WI38 (cell line): ENCODE measurements around the gene NAV2.
A peak's percentile ranks its signal among the peaks of the same experiment; 100 is the strongest.

Experiments used
- H3K4me3 ChIP-seq: 2 replicates; pipeline ENCODE4 v1.5.1; 2011; ENCODE audit warnings: low read depth, mild to moderate bottlenecking, control low read depth, low read length
- TF ChIP-seq, protein P1 (sequence below): IDR thresholded peaks from 2 replicates; pipeline ENCODE4 v1.5.1; 2012; ENCODE audit warnings: low read depth, mild to moderate bottlenecking, control low read depth, low read length

The NAV2 gene

GRCh38 chr11:19931141-19931770, 218.6 kb downstream of the NAV2 start:
- H3K4me3 ChIP-seq = peak overlapping the region; percentile 33
- TF ChIP-seq, protein P1, sequence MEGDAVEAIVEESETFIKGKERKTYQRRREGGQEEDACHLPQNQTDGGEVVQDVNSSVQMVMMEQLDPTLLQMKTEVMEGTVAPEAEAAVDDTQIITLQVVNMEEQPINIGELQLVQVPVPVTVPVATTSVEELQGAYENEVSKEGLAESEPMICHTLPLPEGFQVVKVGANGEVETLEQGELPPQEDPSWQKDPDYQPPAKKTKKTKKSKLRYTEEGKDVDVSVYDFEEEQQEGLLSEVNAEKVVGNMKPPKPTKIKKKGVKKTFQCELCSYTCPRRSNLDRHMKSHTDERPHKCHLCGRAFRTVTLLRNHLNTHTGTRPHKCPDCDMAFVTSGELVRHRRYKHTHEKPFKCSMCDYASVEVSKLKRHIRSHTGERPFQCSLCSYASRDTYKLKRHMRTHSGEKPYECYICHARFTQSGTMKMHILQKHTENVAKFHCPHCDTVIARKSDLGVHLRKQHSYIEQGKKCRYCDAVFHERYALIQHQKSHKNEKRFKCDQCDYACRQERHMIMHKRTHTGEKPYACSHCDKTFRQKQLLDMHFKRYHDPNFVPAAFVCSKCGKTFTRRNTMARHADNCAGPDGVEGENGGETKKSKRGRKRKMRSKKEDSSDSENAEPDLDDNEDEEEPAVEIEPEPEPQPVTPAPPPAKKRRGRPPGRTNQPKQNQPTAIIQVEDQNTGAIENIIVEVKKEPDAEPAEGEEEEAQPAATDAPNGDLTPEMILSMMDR = no peak

DNA sequence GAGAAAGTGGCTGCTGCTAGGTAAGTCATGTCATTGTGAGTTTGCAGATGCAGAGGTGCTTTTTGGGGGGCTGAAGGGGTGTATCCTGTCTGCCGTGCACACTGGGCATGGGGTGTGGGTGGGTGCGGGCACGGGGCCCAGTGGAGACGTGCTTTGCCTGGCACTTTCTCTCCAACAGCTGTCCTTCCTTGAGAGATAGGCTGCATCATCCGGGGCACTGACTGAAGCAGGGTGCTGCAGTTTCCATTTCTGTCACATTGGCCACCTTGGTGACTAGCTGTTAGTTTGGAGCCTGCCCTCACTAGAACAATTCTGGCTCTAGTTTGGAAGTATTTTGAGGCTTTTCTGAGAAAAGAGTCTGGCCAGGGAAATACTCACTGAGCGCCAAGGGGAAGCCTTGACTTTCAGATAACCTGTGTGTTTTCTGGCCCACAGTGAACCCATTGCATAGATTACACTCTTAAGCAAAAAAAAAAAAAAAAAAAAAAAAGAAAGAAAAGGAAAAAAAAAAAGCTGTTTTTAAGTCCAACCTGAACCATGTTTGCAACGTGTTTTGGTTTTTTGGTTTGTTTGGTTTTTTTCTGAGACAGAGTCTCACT, 219.2 kb downstream of the NAV2 start:
- 0 out of 2 replicates have a peak overlapping the region, but pooled peaks have one; percentile 3 for H3K4me3 ChIP-seq
- TF ChIP-seq, protein P1 = no peak

GRCh38 chr11:19933132-19933735, 220.6 kb downstream of the NAV2 start:
- H3K4me3 ChIP-seq = no peak overlapping the region
- TF ChIP-seq, protein P1 = no peak

DNA sequence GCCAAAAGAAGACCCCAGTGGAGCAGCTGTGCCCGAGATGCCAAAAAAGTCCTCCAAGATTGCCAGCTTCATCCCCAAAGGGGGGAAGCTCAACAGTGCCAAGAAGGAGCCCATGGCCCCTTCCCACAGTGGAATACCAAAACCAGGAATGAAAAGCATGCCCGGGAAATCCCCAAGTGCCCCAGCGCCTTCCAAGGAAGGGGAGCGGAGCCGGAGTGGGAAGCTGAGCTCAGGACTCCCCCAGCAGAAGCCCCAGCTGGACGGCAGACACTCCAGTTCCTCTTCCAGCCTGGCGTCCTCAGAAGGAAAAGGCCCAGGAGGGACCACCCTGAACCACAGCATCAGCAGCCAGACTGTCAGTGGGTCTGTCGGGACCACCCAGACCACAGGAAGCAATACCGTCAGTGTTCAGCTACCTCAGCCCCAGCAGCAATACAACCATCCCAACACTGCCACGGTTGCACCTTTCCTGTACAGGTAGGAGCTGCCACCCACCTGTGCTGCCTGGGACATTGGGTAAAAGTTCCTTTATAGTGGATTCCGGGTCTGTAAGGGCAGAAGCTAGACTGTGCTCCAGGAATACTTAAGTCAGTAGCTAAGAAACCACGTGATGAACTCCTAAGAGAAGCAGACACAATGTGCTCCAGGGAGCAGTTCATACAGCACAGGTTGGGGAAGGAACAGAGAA, 221.3 kb downstream of the NAV2 start:
- H3K4me3 ChIP-seq = no peak overlapping the region
- TF ChIP-seq, protein P1 = no peak

GRCh38 chr11:19934828-19935259, 222.2 kb downstream of the NAV2 start:
- TF ChIP-seq, protein P1 = no peak
- H3K4me3 ChIP-seq = no peak overlapping the region

- H3K4me3 ChIP-seq = no peak overlapping the region
- TF ChIP-seq, protein P1 = no peak
These were observed 222.9 kb downstream of the NAV2 start for GRCh38 chr11:19935507-19935906.
